Skeletal muscle cell (primary cell): ENCODE data around the gene LTF.
"Not testable (repeated sequence)": the region's sequence is repeated elsewhere in the genome, so short reads cannot be mapped to it uniquely, and the experiment has no call there.

Source experiments
- DNase-seq: peaks from one replicate; pipeline ENCODE4 v3.0.0-alpha.2; 2010; ENCODE audit warnings: low read depth
- H3K4me3 ChIP-seq: 2 replicates; pipeline ENCODE4 v1.5.1; 2011; ENCODE audit warnings: low read depth, mild to moderate bottlenecking, control low read depth, low read length, moderate library complexity

The LTF gene

GRCh38 chr3:46464326-46465195, at the start of gene LTF:
TSS of gene LTF (minus strand) at chr3:46464905. CDS start at chr3:46464867, 38 bp downstream.
- H3K4me3 ChIP-seq = no peak within 1 kb of the TSS

GRCh38 chr3:46512191-46512749, 47.6 kb upstream of the LTF start:
- no peak overlapping the region for H3K4me3 ChIP-seq
- DNase-seq = no peak

More at GRCh38 chr3:46464326-46465195, at the start of gene LTF:
- no peak for DNase-seq

GRCh38 chr3:46509661-46510187, 45.0 kb upstream of the LTF start:
- no peak for DNase-seq
- H3K4me3 ChIP-seq = no peak overlapping the region

- no peak for DNase-seq
- no peak overlapping the region for H3K4me3 ChIP-seq
Observed at GRCh38 chr3:46508850-46509591, 44.3 kb upstream of the LTF start.

GRCh38 chr3:46506526-46506925, 41.8 kb upstream of the LTF start:
- DNase-seq = no peak
- no peak overlapping the region for H3K4me3 ChIP-seq

GRCh38 chr3:46505953-46506352, 41.2 kb upstream of the LTF start:
- no peak overlapping the region for H3K4me3 ChIP-seq
- DNase-seq = no peak

GRCh38 chr3:46504789-46505188, 40.1 kb upstream of the LTF start:
- DNase-seq = no peak
- H3K4me3 ChIP-seq = no peak overlapping the region

GRCh38 chr3:46503200-46503874, 38.6 kb upstream of the LTF start:
- DNase-seq = no peak
- no peak overlapping the region for H3K4me3 ChIP-seq

GRCh38 chr3:46501702-46502101, 37.0 kb upstream of the LTF start:
- no peak overlapping the region for H3K4me3 ChIP-seq
- DNase-seq = no peak

- H3K4me3 ChIP-seq = no peak overlapping the region
- peak; percentile 65 for DNase-seq
Observed at GRCh38 chr3:46500656-46501635, 36.2 kb upstream of the LTF start.

- DNase-seq = no peak
- no peak overlapping the region for H3K4me3 ChIP-seq
Observed at GRCh38 chr3:46498916-46499519, 34.3 kb upstream of the LTF start.

- no peak for DNase-seq
- H3K4me3 ChIP-seq = no peak within 1 kb of the TSS
Observed at GRCh38 chr3:46497556-46498265, 33.0 kb upstream of the LTF start, which contains the start of gene RTP3. TSS of gene RTP3 (plus strand) at chr3:46497976. CDS start at chr3:46498063, 87 bp downstream.

GRCh38 chr3:46496746-46497555, 32.2 kb upstream of the LTF start:
- H3K4me3 ChIP-seq = no peak overlapping the region
- DNase-seq = no peak

- peak; percentile 62 for DNase-seq
- H3K4me3 ChIP-seq = no peak overlapping the region
Observed at GRCh38 chr3:46495901-46496456, 31.3 kb upstream of the LTF start.

- H3K4me3 ChIP-seq, DNase-seq: not testable (repeated sequence)
Observed at GRCh38 chr3:46494491-46494890, 29.8 kb upstream of the LTF start.

- no peak overlapping the region for H3K4me3 ChIP-seq
- no peak for DNase-seq
Observed at GRCh38 chr3:46492890-46493547, 28.3 kb upstream of the LTF start.
